Testis (tissue), 2 donors: Measurements from ENCODE around the gene NMNAT3.

Source experiments
- POLR2A ChIP-seq: fragments of 450-650 bp; IDR thresholded peaks from one replicate; pipeline ENCODE4 v1.6.1; 2017; ENCODE audit warnings: antibody characterized with exemption, mild to moderate bottlenecking, moderate library complexity
- TF ChIP-seq, protein P1 (sequence below), 3 experiments: fragments of 450-650 bp in 2 of 3; fragments of 200-600 bp in 1 of 3; sonication (generic) in 1 of 3; IDR thresholded peaks; one replicate each; pipeline ENCODE4 v1.5.1; 2016 to 2019; ENCODE audit warnings: antibody characterized with exemption in 3 of 3, mild to moderate bottlenecking in 2 of 3, moderate library complexity in 1 of 3

DNA sequence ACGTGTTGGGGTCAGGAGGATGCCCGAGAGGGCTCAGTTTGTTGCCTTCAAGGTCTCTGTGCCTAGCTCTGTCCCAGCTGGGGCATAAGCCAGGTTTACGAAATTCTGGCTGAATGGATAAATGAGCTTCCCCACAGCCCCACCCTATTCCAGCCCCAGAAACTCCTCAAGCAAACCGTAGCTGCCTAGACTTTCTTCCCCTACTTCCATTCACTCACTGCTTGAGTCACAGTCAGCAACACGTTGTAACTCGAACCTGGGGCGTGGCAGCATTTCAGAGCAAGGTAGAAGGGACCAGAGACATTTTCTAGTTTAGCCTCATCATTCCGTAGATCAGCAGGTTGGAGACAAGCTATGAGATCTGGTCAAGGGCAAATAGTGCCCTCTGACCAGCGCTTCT lies 24.2 kb downstream of the NMNAT3 start:
- TF ChIP-seq, protein P1, sequence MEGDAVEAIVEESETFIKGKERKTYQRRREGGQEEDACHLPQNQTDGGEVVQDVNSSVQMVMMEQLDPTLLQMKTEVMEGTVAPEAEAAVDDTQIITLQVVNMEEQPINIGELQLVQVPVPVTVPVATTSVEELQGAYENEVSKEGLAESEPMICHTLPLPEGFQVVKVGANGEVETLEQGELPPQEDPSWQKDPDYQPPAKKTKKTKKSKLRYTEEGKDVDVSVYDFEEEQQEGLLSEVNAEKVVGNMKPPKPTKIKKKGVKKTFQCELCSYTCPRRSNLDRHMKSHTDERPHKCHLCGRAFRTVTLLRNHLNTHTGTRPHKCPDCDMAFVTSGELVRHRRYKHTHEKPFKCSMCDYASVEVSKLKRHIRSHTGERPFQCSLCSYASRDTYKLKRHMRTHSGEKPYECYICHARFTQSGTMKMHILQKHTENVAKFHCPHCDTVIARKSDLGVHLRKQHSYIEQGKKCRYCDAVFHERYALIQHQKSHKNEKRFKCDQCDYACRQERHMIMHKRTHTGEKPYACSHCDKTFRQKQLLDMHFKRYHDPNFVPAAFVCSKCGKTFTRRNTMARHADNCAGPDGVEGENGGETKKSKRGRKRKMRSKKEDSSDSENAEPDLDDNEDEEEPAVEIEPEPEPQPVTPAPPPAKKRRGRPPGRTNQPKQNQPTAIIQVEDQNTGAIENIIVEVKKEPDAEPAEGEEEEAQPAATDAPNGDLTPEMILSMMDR (IDR thresholded peaks at IDR 0.05) = no peak
- no peak for TF ChIP-seq POLR2A
